HAP-1 (cell line): ENCODE data around the gene SPN.
"Not testable (repeated sequence)": the region's sequence is repeated elsewhere in the genome, so short reads cannot be mapped to it uniquely, and the experiment has no call there.

Experiments used
- DNase-seq, 2 experiments: peaks; one replicate each; pipeline ENCODE4 v3.0.0-alpha.2; 2016 to 2020; ENCODE audit warnings: low spot score in 2 of 2
- H3K27me3 ChIP-seq: fragments of 250-450 bp; sonication (Bioruptor Pico); 2 replicates; pipeline ENCODE4 v1.5.1; 2020; ENCODE audit warnings: low read depth, mild to moderate bottlenecking, moderate library complexity
- H3K36me3 ChIP-seq: fragments of 250-450 bp; sonication (Bioruptor Pico); replicated peaks from 2 replicates; pipeline ENCODE4 v1.5.1; 2020; ENCODE audit warnings: mild to moderate bottlenecking
- H3K4me1 ChIP-seq: fragments of 250-450 bp; sonication (Bioruptor Pico); 2 replicates; pipeline ENCODE4 v1.5.1; 2020; ENCODE audit warnings: mild to moderate bottlenecking
- H3K4me3 ChIP-seq: fragments of 250-450 bp; sonication (Bioruptor Pico); 2 replicates; pipeline ENCODE4 v1.5.1; 2020; ENCODE audit warnings: mild to moderate bottlenecking, moderate library complexity
- H3K9me3 ChIP-seq: fragments of 250-450 bp; sonication (Bioruptor Pico); 2 replicates; pipeline ENCODE4 v1.5.1; 2020; ENCODE audit warnings: mild to moderate bottlenecking, moderate library complexity
- in situ Hi-C: fragments of 300-500 bp; cut with MboI; formaldehyde crosslinking; loops from 3 replicates; pipeline ENCODE4 v1.14.3; 2020; ENCODE audit warnings: low sequenced_read_pairs, inconsistent platforms, mixed read lengths

SPN gene

GRCh38 chr16:29653890-29654289 is 9.2 kb upstream of the SPN start:
- not testable (repeated sequence) for H3K27me3 ChIP-seq, H3K36me3 ChIP-seq, H3K9me3 ChIP-seq, DNase-seq, H3K4me1 ChIP-seq, H3K4me3 ChIP-seq
- in situ Hi-C loops: loop anchor here (10.0 kb wide), 1 partner anchor 629 kb away; no protein-coding TSS in a partner anchor

GRCh38 chr16:29656688-29657523 is 6.1 kb upstream of the SPN start:
- Histone ChIP-seq H3K4me1 (no peaks in the 10 kb centered on the region), H3K9me3 (no peaks in the 10 kb centered on the region), H3K4me3 (no peak overlapping the region), H3K27me3 (no peaks in the 10 kb centered on the region), H3K36me3 (no peaks in the 10 kb centered on the region)
- in situ Hi-C loops: loop anchor here (10.0 kb wide), 1 partner anchor 632 kb away; no protein-coding TSS in a partner anchor
- no peak for DNase-seq

- Histone ChIP-seq H3K4me1 (no peaks in the 10 kb centered on the region), H3K4me3 (no peak overlapping the region), H3K9me3 (no peaks in the 10 kb centered on the region), H3K27me3 (no peaks in the 10 kb centered on the region), H3K36me3 (no peaks in the 10 kb centered on the region)
- in situ Hi-C loops: loop anchor here (10.0 kb wide), 1 partner anchor 634 kb away; no protein-coding TSS in a partner anchor
- DNase-seq: no peak
These were observed 4.3 kb upstream of the SPN start for GRCh38 chr16:29658705-29659104.

- Histone ChIP-seq H3K4me1 (no peaks in the 10 kb centered on the region; the same call in 1 of the 2 replicates), H3K9me3 (no peaks in the 10 kb centered on the region), H3K36me3 (no peaks in the 10 kb centered on the region), H3K4me3 (no peak overlapping the region), H3K27me3 (no peaks in the 10 kb centered on the region)
- DNase-seq: no peak
- in situ Hi-C loops: no loop called here
These were observed 883 bp upstream of the SPN start for GRCh38 chr16:29662000-29662728.

GRCh38 chr16:29662729-29663015 is 375 bp upstream of the SPN start:
- H3K4me3 ChIP-seq: no peak overlapping the region
- in situ Hi-C loops: no loop called here

GRCh38 chr16:29663807-29664090 is 702 bp downstream of the SPN start:
- no peaks in the 10 kb centered on the region for H3K27me3 ChIP-seq
- H3K4me3 ChIP-seq: no peak overlapping the region
- no peaks in the 10 kb centered on the region; the same call in 1 of the 2 replicates for H3K4me1 ChIP-seq
- in situ Hi-C loops: no loop called here
- H3K36me3 ChIP-seq: no peaks in the 10 kb centered on the region
- no peaks in the 10 kb centered on the region for H3K9me3 ChIP-seq
- DNase-seq: no peak

More at GRCh38 chr16:29662729-29663015, 375 bp upstream of the SPN start:
- no peaks in the 10 kb centered on the region for H3K9me3 ChIP-seq
- no peaks in the 10 kb centered on the region; the same call in 1 of the 2 replicates for H3K4me1 ChIP-seq
- no peaks in the 10 kb centered on the region for H3K27me3 ChIP-seq
- no peaks in the 10 kb centered on the region for H3K36me3 ChIP-seq
- DNase-seq: no peak

- Histone ChIP-seq H3K9me3 (no peaks in the 10 kb centered on the region), H3K27me3 (no peaks in the 10 kb centered on the region), H3K4me3 (no peak overlapping the region), H3K36me3 (no peaks in the 10 kb centered on the region), H3K4me1 (no peaks in the 10 kb centered on the region; the same call in 1 of the 2 replicates)
- DNase-seq: no peak
- in situ Hi-C loops: no loop called here
These were observed 1.3 kb downstream of the SPN start for GRCh38 chr16:29664091-29664921.

- no peaks in the 10 kb centered on the region for H3K36me3 ChIP-seq
- H3K4me3 ChIP-seq: no peak overlapping the region
- H3K27me3 ChIP-seq: no peaks in the 10 kb centered on the region
- in situ Hi-C loops: no loop called here
- DNase-seq: no peak
- H3K4me1 ChIP-seq: no peaks in the 10 kb centered on the region; the same call in 1 of the 2 replicates
- H3K9me3 ChIP-seq: no peaks in the 10 kb centered on the region
These were observed 2.4 kb downstream of the SPN start for GRCh38 chr16:29665294-29666077.

- DNase-seq, H3K4me1 ChIP-seq, H3K27me3 ChIP-seq, H3K9me3 ChIP-seq, H3K36me3 ChIP-seq, H3K4me3 ChIP-seq, in situ Hi-C loops: not testable (repeated sequence)
These were observed 4.2 kb downstream of the SPN start for GRCh38 chr16:29667322-29667610.

GRCh38 chr16:29667755-29668154 is 4.7 kb downstream of the SPN start:
- Histone ChIP-seq H3K4me3 (no peak overlapping the region), H3K4me1 (no peaks in the 10 kb centered on the region; the same call in 1 of the 2 replicates), H3K9me3 (no peaks in the 10 kb centered on the region), H3K36me3 (no peaks in the 10 kb centered on the region), H3K27me3 (no peaks in the 10 kb centered on the region)
- DNase-seq: no peak
- in situ Hi-C loops: no loop called here

GRCh38 chr16:29668267-29668666 is 5.2 kb downstream of the SPN start:
- Histone ChIP-seq H3K4me1 (no peaks in the 10 kb centered on the region; the same call in 1 of the 2 replicates), H3K4me3 (no peak overlapping the region), H3K36me3 (no peaks in the 10 kb centered on the region), H3K9me3 (no peaks in the 10 kb centered on the region), H3K27me3 (no peaks in the 10 kb centered on the region)
- no peak for DNase-seq
- in situ Hi-C loops: no loop called here

GRCh38 chr16:29673501-29673900 is 10.5 kb downstream of the SPN start:
- in situ Hi-C loops: no loop called here
- Histone ChIP-seq H3K27me3 (no peaks in the 10 kb centered on the region), H3K4me1 (peaks cover 4% of the 10 kb centered on the region), H3K4me3 (no peak overlapping the region), H3K9me3 (no peaks in the 10 kb centered on the region), H3K36me3 (no peaks in the 10 kb centered on the region)
- no peak for DNase-seq

GRCh38 chr16:29674188-29674587 is 11.1 kb downstream of the SPN start:
- Histone ChIP-seq H3K27me3 (no peaks in the 10 kb centered on the region), H3K4me3 (no peak overlapping the region), H3K9me3 (no peaks in the 10 kb centered on the region), H3K4me1 (peaks cover 10% of the 10 kb centered on the region), H3K36me3 (no peaks in the 10 kb centered on the region)
- in situ Hi-C loops: no loop called here
- DNase-seq: no peak
